ENCODE measurements around the gene PHACTR2. TPM values are rescaled to one million over a fixed set of nuclear protein-coding genes. Genes with fewer than 3 reads are reported as not detected.

Gene PHACTR2
- total RNA-seq, 1 donor: 51.4 TPM

DNA sequence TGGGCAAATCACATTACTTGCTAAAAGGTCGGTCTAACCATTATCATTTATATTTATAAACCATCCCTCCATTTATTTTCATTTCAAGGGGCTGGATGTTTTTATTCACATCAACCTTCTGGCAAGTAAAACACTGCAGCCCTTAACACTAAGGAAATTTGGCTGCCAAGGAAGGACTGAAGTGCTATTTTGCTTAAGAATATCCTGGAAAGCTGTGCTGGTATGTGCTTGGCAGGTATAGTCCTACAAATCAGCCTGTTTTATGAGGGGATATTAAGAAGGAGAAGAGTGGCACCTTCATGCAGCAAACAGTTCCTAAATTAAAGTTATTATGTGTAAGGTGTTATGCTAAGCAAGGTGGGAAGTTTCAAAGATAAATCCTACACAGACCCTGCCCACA is 9.8 kb downstream of the PHACTR2 start:
- TF ChIP-seq, protein P1, sequence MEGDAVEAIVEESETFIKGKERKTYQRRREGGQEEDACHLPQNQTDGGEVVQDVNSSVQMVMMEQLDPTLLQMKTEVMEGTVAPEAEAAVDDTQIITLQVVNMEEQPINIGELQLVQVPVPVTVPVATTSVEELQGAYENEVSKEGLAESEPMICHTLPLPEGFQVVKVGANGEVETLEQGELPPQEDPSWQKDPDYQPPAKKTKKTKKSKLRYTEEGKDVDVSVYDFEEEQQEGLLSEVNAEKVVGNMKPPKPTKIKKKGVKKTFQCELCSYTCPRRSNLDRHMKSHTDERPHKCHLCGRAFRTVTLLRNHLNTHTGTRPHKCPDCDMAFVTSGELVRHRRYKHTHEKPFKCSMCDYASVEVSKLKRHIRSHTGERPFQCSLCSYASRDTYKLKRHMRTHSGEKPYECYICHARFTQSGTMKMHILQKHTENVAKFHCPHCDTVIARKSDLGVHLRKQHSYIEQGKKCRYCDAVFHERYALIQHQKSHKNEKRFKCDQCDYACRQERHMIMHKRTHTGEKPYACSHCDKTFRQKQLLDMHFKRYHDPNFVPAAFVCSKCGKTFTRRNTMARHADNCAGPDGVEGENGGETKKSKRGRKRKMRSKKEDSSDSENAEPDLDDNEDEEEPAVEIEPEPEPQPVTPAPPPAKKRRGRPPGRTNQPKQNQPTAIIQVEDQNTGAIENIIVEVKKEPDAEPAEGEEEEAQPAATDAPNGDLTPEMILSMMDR (IDR thresholded peaks at IDR 0.05; ENCODE audit: insufficient read depth, low read depth, low read length): no peak
- no peak overlapping the region for H3K4me3 ChIP-seq (ENCODE audit: low read depth, low read length)
- DNase-seq (ENCODE audit: low read depth): no peak

DNA sequence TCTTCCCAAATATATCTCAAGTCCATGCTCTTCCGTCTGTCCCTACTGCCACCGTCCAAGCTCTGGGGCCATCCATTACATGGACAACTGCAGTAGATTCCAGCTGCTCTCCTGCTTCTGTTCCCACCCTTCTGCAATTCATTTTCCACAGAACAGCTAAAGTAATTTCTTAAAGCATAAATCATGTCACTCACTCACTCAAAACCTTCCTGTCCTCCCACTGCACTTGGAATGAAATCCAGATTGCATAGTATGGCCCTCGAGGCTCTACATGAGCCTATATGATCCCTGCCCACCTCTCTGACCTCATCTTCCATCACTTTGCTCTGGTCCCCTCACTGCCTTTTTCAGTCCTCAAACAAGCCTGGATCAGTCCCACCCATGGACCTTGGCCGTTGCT is 10.9 kb downstream of the PHACTR2 start:
- TF ChIP-seq, protein P1 (IDR thresholded peaks at IDR 0.05; ENCODE audit: insufficient read depth, low read depth, low read length): no peak
- no peak for DNase-seq (ENCODE audit: low read depth)
- H3K4me3 ChIP-seq (ENCODE audit: low read depth, low read length): no peak overlapping the region

DNA sequence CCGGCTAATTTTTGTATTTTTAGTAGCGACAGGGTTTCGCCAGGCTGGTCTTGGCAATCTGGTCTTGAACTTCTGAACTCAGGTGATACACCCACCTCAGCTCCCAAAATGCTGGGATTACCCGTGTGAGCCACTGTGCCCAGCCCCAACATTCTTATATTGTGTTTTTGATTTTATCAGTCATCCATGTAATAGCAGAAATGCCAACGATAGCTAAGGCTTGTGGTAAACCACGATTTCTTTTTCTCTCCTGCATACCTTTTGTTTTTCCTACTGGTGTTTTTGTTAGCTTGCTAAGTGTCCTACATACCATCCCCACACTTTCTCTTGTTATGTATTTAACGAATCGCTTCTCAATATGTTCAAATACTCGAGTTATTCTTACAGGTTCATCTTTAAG is 12.1 kb downstream of the PHACTR2 start:
- DNase-seq (ENCODE audit: low read depth): no peak
- no peak overlapping the region for H3K4me3 ChIP-seq (ENCODE audit: low read depth, low read length)
- TF ChIP-seq, protein P1 (IDR thresholded peaks at IDR 0.05; ENCODE audit: insufficient read depth, low read depth, low read length): no peak

DNA sequence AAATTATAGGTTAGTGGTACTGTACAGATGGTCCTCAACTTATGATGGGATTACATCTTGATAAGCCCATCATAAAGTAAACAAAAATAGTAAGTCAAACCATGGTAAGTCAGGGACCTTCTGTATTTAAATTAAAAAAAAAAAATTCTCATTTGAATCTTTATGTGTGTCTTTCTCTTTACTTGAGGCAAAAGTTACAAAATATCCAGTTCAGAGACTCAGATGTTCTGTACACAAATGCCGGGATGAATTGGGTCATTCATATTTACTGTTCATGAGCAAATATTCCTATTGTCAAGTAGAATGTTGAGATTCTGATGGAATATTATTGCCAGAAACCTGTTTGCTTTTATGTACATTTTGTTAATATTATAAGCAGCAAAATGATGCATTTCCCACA is 13.4 kb downstream of the PHACTR2 start:
- TF ChIP-seq, protein P1 (IDR thresholded peaks at IDR 0.05; ENCODE audit: insufficient read depth, low read depth, low read length): no peak
- DNase-seq (ENCODE audit: low read depth): no peak
- no peak overlapping the region for H3K4me3 ChIP-seq (ENCODE audit: low read depth, low read length)

DNA sequence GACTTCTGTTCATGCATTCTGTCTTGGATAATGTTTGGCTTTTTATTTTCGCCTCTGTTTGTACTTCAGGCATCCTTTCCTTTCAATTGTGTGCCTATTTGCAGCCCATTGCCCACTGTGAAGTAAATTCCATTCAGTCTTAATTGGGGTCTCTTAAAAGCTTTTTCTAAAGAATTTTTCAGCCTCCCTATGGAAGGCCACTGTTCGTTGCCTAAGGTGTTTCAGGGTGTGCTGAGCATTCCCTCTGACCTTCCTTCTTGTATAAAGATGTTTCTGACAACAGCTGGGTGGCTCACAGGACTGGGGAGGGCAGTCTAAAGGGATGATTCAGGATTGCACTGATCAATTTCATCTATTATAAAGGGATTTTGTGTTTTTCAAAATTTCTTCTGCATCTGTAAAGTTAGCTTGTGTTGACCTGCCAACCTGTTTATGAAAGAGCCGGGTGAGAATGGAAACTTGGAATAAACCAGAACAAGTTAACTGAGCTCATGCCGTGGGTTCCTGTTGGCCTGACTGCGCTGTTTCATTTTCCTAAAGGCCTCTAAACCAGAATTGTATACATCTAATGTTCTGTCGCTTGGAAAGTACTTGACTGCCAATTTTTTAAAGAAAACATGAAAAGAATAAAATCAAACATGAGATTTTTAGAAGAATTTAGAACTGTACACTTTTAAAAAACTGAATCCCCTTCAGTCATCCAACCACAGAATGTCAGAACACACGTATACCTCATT is 14.3 kb downstream of the PHACTR2 start:
- no peak overlapping the region for H3K4me3 ChIP-seq (ENCODE audit: low read depth, low read length)
- TF ChIP-seq, protein P1 (IDR thresholded peaks at IDR 0.05; ENCODE audit: insufficient read depth, low read depth, low read length): no peak
- DNase-seq (ENCODE audit: low read depth): no peak

DNA sequence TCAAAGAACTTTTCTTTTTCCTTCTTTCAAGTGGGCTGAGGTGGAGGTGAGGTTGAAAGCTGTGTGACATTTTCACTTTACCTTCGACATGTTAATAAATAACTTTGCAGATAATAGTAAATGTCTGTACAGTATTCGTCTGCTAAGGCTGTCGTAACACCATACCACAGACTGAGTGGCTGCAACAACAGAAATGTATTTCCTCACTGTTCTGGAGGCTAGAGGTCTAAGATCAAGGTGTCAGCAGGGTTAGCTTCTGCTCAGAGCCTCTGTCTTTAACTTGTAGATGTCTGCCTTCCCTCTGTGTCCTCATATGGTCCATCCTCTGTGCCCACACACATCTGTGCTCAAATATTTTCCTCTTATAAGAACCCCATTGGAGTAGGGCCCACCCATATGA is 14.9 kb downstream of the PHACTR2 start:
- no peak for DNase-seq (ENCODE audit: low read depth)
- H3K4me3 ChIP-seq (ENCODE audit: low read depth, low read length): no peak overlapping the region
- TF ChIP-seq, protein P1 (IDR thresholded peaks at IDR 0.05; ENCODE audit: insufficient read depth, low read depth, low read length): no peak

DNA sequence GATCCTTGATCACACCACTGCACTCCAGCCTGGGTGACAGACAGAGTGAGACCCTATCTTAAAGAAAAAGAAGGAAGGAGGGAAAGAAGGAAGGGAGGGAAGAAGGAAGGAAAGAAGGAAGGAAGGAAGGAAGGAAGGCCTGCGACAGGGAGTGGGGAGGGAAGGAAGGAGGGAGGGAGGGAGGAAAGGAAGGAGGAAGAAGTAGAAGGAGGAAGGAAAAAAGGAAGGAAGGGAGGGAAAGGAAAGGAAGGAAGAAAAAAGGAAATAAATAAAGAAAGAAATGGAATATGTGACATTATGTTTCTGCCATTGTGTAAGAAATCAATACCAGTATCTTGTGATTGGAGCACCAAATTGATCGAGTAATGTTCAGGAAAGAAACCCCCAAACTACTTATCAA is 16.2 kb downstream of the PHACTR2 start:
- H3K4me3 ChIP-seq (ENCODE audit: low read depth, low read length): no peak overlapping the region
- TF ChIP-seq, protein P1 (IDR thresholded peaks at IDR 0.05; ENCODE audit: insufficient read depth, low read depth, low read length): no peak
- DNase-seq (ENCODE audit: low read depth): no peak
